ENCODE results near the gene LRP8. TPM values are rescaled to one million over a fixed set of nuclear protein-coding genes. Genes with fewer than 3 reads are reported as not detected.
A peak's percentile ranks its signal among the peaks of the same experiment; 100 is the strongest.

The LRP8 gene
- total and polyA plus RNA-seq, 2 of the 13 experiments (the other 11 are each of a cell fraction or from before 2014, with no cell fraction given) = 17.3 to 17.4 TPM

DNA sequence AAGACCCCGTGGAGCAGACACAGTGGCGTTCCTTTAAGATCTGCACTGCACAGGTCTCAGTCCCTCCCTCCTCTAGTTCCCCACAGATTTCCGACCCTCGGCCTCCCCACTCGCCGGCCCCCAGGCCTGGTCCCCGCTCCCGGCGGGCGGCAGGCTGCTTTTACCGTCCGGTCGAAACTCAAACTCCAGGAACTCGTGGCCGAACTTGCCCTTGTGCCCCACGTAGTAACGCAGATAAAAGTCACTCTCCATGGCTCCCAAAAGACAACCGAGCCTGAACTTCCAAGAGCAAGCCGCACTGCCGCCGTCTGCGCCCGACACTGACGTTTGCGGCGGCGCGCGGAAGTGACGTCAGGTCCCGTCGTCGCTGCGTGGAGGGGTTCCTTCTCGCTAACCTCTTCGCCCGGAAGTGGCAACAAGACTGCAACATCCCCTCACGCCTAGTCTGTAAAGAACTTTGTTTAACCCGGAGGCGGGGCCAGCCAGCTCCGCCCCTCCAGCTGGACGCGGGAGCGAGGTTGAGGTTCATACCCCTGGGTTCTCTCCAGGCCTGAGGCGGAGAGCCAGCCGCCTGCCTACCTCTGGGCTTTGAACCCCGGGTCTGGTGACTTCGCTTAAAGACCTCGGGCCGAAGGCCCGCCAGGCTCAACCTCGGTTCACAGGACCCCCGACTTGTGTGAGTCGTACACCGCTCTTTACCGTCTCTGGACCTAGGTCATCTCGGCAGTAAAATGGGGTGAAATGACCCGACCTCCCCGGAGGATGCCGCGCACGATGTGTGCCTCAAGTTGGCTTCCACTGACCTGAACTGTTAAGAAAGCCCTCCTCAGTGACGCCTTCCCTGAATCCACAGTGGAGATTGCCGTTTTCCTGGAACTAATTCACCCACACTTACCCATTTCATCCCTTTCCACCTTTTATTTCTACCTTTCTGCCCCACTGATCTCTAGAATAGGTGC is 89.4 kb downstream of the LRP8 start, which contains the start of gene MAGOH (continued):
- 0 out of 2 replicates have a peak, but pooled peaks have one; percentile 21 for TF ChIP-seq HIC2 (CRISPR knock-in tag; IDR thresholded peaks at IDR 0.05; ENCODE audit: low read depth)
- no peak for TF ChIP-seq ZSCAN20 (CRISPR knock-in tag; IDR thresholded peaks at IDR 0.05; ENCODE audit: borderline replicate concordance)
- TF ChIP-seq ZSCAN21 (CRISPR knock-in tag; IDR thresholded peaks at IDR 0.05; ENCODE audit: borderline replicate concordance) = peak; percentile 21; the same call in 1 of the 2 replicates
- TF ChIP-seq TAF15 (IDR thresholded peaks at IDR 0.05; ENCODE audit: low read depth, low read length, poor library complexity, severe bottlenecking) = peak; percentile 48
- no peak for TF ChIP-seq NCOR1 (IDR thresholded peaks at IDR 0.05; ENCODE audit: borderline replicate concordance, low read length)
- peak; percentile 42; the same call in 1 of the 2 replicates for TF ChIP-seq ZBED4 (CRISPR knock-in tag; IDR thresholded peaks at IDR 0.05; ENCODE audit: borderline replicate concordance)
- TF ChIP-seq ZXDC (CRISPR knock-in tag; IDR thresholded peaks at IDR 0.05) = no peak
- no peak for TF ChIP-seq ZNF282 (IDR thresholded peaks at IDR 0.05; ENCODE audit: partially characterized antibody)
- TF ChIP-seq ZBTB1 (CRISPR knock-in tag; IDR thresholded peaks at IDR 0.05; ENCODE audit: borderline replicate concordance) = no peak
- peak; percentile 89; the same call in 1 of the 2 replicates for TF ChIP-seq THAP9 (CRISPR knock-in tag; IDR thresholded peaks at IDR 0.05; ENCODE audit: borderline replicate concordance)
- no peak for TF ChIP-seq ZNF841 (CRISPR knock-in tag; IDR thresholded peaks at IDR 0.05; ENCODE audit: borderline replicate concordance)
- TF ChIP-seq, protein P1, sequence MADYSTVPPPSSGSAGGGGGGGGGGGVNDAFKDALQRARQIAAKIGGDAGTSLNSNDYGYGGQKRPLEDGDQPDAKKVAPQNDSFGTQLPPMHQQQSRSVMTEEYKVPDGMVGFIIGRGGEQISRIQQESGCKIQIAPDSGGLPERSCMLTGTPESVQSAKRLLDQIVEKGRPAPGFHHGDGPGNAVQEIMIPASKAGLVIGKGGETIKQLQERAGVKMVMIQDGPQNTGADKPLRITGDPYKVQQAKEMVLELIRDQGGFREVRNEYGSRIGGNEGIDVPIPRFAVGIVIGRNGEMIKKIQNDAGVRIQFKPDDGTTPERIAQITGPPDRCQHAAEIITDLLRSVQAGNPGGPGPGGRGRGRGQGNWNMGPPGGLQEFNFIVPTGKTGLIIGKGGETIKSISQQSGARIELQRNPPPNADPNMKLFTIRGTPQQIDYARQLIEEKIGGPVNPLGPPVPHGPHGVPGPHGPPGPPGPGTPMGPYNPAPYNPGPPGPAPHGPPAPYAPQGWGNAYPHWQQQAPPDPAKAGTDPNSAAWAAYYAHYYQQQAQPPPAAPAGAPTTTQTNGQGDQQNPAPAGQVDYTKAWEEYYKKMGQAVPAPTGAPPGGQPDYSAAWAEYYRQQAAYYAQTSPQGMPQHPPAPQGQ (CRISPR knock-in tag; IDR thresholded peaks at IDR 0.05; ENCODE audit: borderline replicate concordance) = no peak
